KMS-11 (cell line): ENCODE results near the gene DIAPH3.

ENCODE experiments used
- H2AFZ ChIP-seq: fragments of 200-600 bp; sonication (generic); 2 replicates; pipeline ENCODE4 v1.6.1; 2016; ENCODE audit warnings: antibody characterized with exemption, mixed run types, low read depth
- H3K27ac ChIP-seq: fragments of 200-600 bp; sonication (generic); 2 replicates; pipeline ENCODE4 v1.6.1; 2016; ENCODE audit warnings: mild to moderate bottlenecking, mixed run types
- H3K27me3 ChIP-seq: fragments of 200-600 bp; sonication (generic); 2 replicates; pipeline ENCODE4 v1.6.1; 2017; ENCODE audit warnings: mild to moderate bottlenecking, low read depth, mixed run types, moderate library complexity; ENCODE audit not compliant: insufficient read depth
- H3K36me3 ChIP-seq: fragments of 200-600 bp; sonication (generic); 2 replicates; pipeline ENCODE4 v1.6.1; 2017; ENCODE audit warnings: mild to moderate bottlenecking, mixed run types; ENCODE audit not compliant: insufficient read depth
- H3K4me1 ChIP-seq: fragments of 200-600 bp; sonication (generic); 2 replicates; pipeline ENCODE4 v1.6.1; 2016; ENCODE audit warnings: mild to moderate bottlenecking, low read depth, mixed run types; ENCODE audit not compliant: poor library complexity, severe bottlenecking
- H3K4me2 ChIP-seq: fragments of 200-600 bp; sonication (generic); 2 replicates; pipeline ENCODE4 v1.7.0; 2016; ENCODE audit warnings: mild to moderate bottlenecking, mixed run types
- H3K4me3 ChIP-seq: fragments of 200-600 bp; sonication (generic); IDR thresholded peaks from 2 replicates; pipeline ENCODE4 v1.6.1; 2017; ENCODE audit warnings: low read depth, low read length, mixed read lengths; ENCODE audit not compliant: insufficient read depth
- H3K79me2 ChIP-seq: fragments of 200-600 bp; sonication (generic); 2 replicates; pipeline ENCODE4 v1.6.1; 2016; ENCODE audit warnings: low read depth, mixed run types; ENCODE audit not compliant: insufficient read depth
- H3K9ac ChIP-seq: fragments of 200-600 bp; sonication (generic); 2 replicates; pipeline ENCODE4 v1.6.1; 2016; ENCODE audit warnings: mild to moderate bottlenecking, mixed run types
- H4K20me1 ChIP-seq: fragments of 200-600 bp; sonication (generic); 2 replicates; pipeline ENCODE4 v1.6.1; 2016; ENCODE audit warnings: mild to moderate bottlenecking, mixed run types; ENCODE audit not compliant: insufficient read depth
- TF ChIP-seq, protein P1 (sequence below): fragments of 200-600 bp; sonication (generic); conservative IDR thresholded peaks from 2 replicates; pipeline ENCODE4 v1.6.1; 2017; ENCODE audit warnings: low read depth, mild to moderate bottlenecking, antibody characterized with exemption, low read length, moderate library complexity, mixed read lengths

The DIAPH3 gene

DNA sequence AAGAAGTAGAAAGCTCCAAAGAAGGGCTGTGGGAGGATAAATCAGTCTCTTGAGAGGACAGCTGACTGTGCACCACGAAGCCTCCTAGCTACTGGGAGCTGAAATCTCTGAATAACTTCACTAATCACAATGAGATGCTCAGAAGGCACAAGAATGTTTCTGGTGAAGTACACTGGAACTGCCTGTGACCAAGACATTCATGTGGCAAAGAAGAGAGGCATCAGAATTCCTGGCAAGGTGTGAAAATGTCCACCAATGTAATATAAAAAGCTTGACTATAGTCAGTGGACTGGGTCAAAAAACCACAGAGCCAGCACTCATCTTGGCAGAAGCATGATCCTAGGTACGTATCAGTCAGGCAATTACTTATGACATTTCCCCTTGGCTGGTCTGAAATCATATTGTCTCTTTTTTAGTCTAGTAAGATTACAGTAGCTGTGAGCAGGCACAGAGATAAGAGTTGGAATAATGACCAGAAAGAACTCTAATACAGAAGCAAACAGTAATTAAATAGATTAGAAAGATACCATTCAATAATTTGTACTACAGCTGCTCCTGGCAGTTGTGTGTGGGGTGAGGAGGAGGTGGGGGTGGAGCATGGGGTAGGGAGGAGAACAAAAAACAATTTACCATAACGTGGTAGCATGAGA is 434.7 kb downstream of the DIAPH3 start:
- no peaks in the 10 kb centered on the region for H4K20me1 ChIP-seq
- H3K4me2 ChIP-seq = no peak overlapping the region
- no peaks in the 10 kb centered on the region for H3K27me3 ChIP-seq
- H2AFZ ChIP-seq = no peak overlapping the region
- H3K36me3 ChIP-seq = no peaks in the 10 kb centered on the region
- no peak overlapping the region for H3K9ac ChIP-seq
- TF ChIP-seq, protein P1, sequence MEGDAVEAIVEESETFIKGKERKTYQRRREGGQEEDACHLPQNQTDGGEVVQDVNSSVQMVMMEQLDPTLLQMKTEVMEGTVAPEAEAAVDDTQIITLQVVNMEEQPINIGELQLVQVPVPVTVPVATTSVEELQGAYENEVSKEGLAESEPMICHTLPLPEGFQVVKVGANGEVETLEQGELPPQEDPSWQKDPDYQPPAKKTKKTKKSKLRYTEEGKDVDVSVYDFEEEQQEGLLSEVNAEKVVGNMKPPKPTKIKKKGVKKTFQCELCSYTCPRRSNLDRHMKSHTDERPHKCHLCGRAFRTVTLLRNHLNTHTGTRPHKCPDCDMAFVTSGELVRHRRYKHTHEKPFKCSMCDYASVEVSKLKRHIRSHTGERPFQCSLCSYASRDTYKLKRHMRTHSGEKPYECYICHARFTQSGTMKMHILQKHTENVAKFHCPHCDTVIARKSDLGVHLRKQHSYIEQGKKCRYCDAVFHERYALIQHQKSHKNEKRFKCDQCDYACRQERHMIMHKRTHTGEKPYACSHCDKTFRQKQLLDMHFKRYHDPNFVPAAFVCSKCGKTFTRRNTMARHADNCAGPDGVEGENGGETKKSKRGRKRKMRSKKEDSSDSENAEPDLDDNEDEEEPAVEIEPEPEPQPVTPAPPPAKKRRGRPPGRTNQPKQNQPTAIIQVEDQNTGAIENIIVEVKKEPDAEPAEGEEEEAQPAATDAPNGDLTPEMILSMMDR = no peak
- no peaks in the 10 kb centered on the region for H3K79me2 ChIP-seq
- no peaks in the 10 kb centered on the region for H3K4me1 ChIP-seq
- no peak overlapping the region for H3K4me3 ChIP-seq
- H3K27ac ChIP-seq = no peak overlapping the region

DNA sequence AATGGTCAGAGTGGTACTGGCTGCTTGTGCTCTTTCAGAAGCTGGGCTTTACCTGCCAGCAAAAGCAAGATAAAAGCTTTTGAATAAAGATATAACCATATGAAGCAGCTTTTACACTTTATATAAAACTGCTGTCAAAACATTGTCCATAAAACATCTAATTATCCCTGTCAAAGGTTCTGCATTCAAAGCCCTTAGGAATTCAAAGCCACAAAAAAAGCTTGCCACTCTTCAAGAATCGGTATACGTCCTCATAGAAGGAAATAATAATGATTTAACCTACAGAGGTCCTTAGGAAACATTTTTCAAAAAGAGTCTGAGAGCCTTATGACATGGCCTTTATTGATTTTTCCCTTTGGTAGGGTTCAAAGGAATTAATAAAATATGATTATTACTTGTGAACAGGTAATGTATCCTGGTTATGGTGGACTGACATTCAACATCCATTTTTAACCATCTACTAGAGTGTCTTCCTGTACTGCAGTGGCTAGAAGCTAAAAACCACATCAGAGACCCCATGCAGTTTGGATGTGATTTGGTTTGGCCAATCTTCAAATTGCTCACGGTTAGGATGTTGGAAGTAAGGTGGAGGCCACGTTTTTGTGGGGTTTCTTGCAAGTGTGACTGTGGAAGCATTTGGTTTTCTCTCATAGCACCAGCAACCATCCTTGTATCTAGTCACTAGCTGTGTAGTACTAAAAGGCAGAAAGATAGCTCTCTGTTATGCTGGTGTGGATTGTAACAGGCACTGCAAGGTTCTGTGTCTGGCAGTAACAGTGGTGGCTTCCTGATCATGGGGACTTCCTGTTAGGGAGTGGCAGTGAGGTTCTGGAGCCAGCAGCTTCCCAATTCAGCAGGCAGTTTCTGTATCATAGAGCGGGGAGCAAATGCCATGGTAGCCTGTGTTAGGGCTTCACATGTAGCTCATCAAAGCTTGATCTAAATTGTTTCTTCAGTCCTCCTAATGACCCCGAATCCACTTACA is 441.5 kb downstream of the DIAPH3 start:
- TF ChIP-seq, protein P1 = no peak
- Histone ChIP-seq H3K4me3 (no peak overlapping the region), H4K20me1 (no peaks in the 10 kb centered on the region), H3K27me3 (no peaks in the 10 kb centered on the region), H3K36me3 (no peaks in the 10 kb centered on the region), H3K4me1 (no peaks in the 10 kb centered on the region), H3K9ac (no peak overlapping the region), H3K27ac (no peak overlapping the region), H3K79me2 (no peaks in the 10 kb centered on the region), H2AFZ (no peak overlapping the region), H3K4me2 (no peak overlapping the region)

- no peak overlapping the region for H3K4me2 ChIP-seq
- H4K20me1 ChIP-seq = no peaks in the 10 kb centered on the region
- no peaks in the 10 kb centered on the region for H3K27me3 ChIP-seq
- no peaks in the 10 kb centered on the region for H3K79me2 ChIP-seq
- H3K27ac ChIP-seq = no peak overlapping the region
- H3K4me3 ChIP-seq = no peak overlapping the region
- TF ChIP-seq, protein P1 = no peak
- no peaks in the 10 kb centered on the region for H3K4me1 ChIP-seq
- no peak overlapping the region for H3K9ac ChIP-seq
- no peaks in the 10 kb centered on the region for H3K36me3 ChIP-seq
- no peak overlapping the region for H2AFZ ChIP-seq
Observed at GRCh38 chr13:59715611-59716010, 448.1 kb downstream of the DIAPH3 start.

DNA sequence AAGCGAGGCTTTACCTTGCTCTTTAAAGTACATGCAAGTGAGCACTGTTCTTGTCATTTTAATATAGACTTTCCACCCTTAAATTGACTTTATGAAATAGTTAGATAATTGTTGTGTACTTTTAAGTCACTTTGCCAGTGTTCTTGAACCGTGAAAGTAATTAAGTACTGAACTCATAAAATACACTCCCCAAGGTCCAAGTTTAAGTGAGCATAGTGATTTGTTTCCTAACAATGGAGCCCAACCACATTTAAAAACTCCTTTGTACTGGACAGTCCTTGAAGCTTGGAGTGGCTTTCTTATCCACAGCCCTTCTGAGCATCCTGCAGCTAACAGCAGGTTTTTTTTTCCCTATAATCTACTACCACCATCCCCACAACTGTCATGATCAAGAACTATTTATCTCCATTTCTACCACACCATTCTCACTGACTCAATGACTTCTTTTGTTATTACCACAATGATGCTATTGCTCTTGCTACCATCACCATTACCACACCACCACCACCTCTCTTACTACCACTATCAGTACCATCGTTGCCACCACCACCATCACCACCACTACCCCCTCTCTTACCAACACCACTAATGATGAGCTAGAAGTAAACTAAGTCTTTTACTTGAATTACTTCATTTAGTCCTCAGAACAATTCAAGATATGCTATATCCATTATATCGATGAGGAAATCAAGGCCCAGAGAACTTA is 452.6 kb downstream of the DIAPH3 start:
- no peak overlapping the region for H3K4me2 ChIP-seq
- no peaks in the 10 kb centered on the region for H3K4me1 ChIP-seq
- no peak overlapping the region for H3K9ac ChIP-seq
- no peaks in the 10 kb centered on the region for H3K27me3 ChIP-seq
- no peak overlapping the region for H3K27ac ChIP-seq
- no peaks in the 10 kb centered on the region for H3K79me2 ChIP-seq
- no peaks in the 10 kb centered on the region for H4K20me1 ChIP-seq
- TF ChIP-seq, protein P1 = no peak
- H3K4me3 ChIP-seq = no peak overlapping the region
- H2AFZ ChIP-seq = no peak overlapping the region
- no peaks in the 10 kb centered on the region for H3K36me3 ChIP-seq
